ENCODE data around the gene SUCNR1.

GRCh38 chr3:151864423-151865101, 8.9 kb upstream of the SUCNR1 start:
- TF ChIP-seq MAX (IDR thresholded peaks at IDR 0.05): no peak
- no peak for TF ChIP-seq U2AF2 (IDR thresholded peaks at IDR 0.05; ENCODE audit: low read depth, low read length)
- TF ChIP-seq ZNF281 (CRISPR knock-in tag; IDR thresholded peaks at IDR 0.05; ENCODE audit: borderline replicate concordance): no peak
- TF ChIP-seq ZNF235 (CRISPR knock-in tag; IDR thresholded peaks at IDR 0.05; ENCODE audit: borderline replicate concordance): no peak
- no peak for TF ChIP-seq RERE (CRISPR knock-in tag; IDR thresholded peaks at IDR 0.05; ENCODE audit: low read depth)
- no peak for TF ChIP-seq NFE2L1 (CRISPR knock-in tag; IDR thresholded peaks at IDR 0.05; ENCODE audit: borderline replicate concordance)
- no peak for TF ChIP-seq ZNF431 (CRISPR knock-in tag; IDR thresholded peaks at IDR 0.05; ENCODE audit: borderline replicate concordance, low read depth)
- TF ChIP-seq DRAP1 (CRISPR knock-in tag; IDR thresholded peaks at IDR 0.05): no peak
- TF ChIP-seq ZFP41 (CRISPR knock-in tag; IDR thresholded peaks at IDR 0.05; ENCODE audit: borderline replicate concordance): no peak
- TF ChIP-seq CENPT (CRISPR knock-in tag; IDR thresholded peaks at IDR 0.05; ENCODE audit: low read depth): no peak
- no peak for TF ChIP-seq RARG (CRISPR knock-in tag; IDR thresholded peaks at IDR 0.05; ENCODE audit: low read depth)
- TF ChIP-seq ZNF207 (IDR thresholded peaks at IDR 0.05; ENCODE audit: borderline replicate concordance): no peak
- no peak for TF ChIP-seq EZH2 (conservative IDR thresholded peaks at IDR 0.05; ENCODE audit: low read depth, low read length)
- no peak for TF ChIP-seq ZNF18 (CRISPR knock-in tag; IDR thresholded peaks at IDR 0.05; ENCODE audit: insufficient replicate concordance)
